Activated naive CD4-positive, alpha-beta T cell treated with anti-CD3 and anti-CD28 coated beads, Interleukin-2, amount 50 U/mL, for 16 hours (primary cell): ENCODE data around the gene FGL2.
"Not testable (repeated sequence)": the region's sequence is repeated elsewhere in the genome, so short reads cannot be mapped to it uniquely, and the experiment has no call there.

ENCODE experiments used
- DNase-seq: peaks from one replicate; pipeline ENCODE4 v3.0.0-alpha.2; 2020

The FGL2 gene

GRCh38 chr7:77199013-77199966 lies at the start of gene FGL2:
Gene FGL2 (minus strand): TSS chr7:77199819. CDS start chr7:77199793, 26 bp downstream.
- DNase-seq: no peak

GRCh38 chr7:77248154-77248553 lies 48.5 kb upstream of the FGL2 start:
- no peak for DNase-seq

- peak; percentile 89 for DNase-seq
Observed at GRCh38 chr7:77247206-77247850, 47.7 kb upstream of the FGL2 start.

GRCh38 chr7:77246026-77246640 lies 46.5 kb upstream of the FGL2 start:
- no peak for DNase-seq

- no peak for DNase-seq
Observed at GRCh38 chr7:77245015-77245755, 45.6 kb upstream of the FGL2 start.

- DNase-seq: no peak
Observed at GRCh38 chr7:77244222-77244934, 44.8 kb upstream of the FGL2 start.

GRCh38 chr7:77242554-77242953 lies 42.9 kb upstream of the FGL2 start:
- DNase-seq: no peak

- no peak for DNase-seq
Observed at GRCh38 chr7:77242068-77242467, 42.4 kb upstream of the FGL2 start.

GRCh38 chr7:77239471-77239870 lies 39.9 kb upstream of the FGL2 start:
- DNase-seq: no peak

GRCh38 chr7:77238703-77239136 lies 39.1 kb upstream of the FGL2 start:
- no peak for DNase-seq

- no peak for DNase-seq
Observed at GRCh38 chr7:77235276-77235675, 35.7 kb upstream of the FGL2 start.

GRCh38 chr7:77232467-77232866 lies 32.8 kb upstream of the FGL2 start:
- DNase-seq: no peak

- not testable (repeated sequence) for DNase-seq
Observed at GRCh38 chr7:77228795-77229194, 29.2 kb upstream of the FGL2 start.

- DNase-seq: no peak
Observed at GRCh38 chr7:77226357-77226839, 26.8 kb upstream of the FGL2 start.

- no peak for DNase-seq
Observed at GRCh38 chr7:77223261-77223660, 23.6 kb upstream of the FGL2 start.

GRCh38 chr7:77222819-77223218 lies 23.2 kb upstream of the FGL2 start:
- DNase-seq: no peak

GRCh38 chr7:77222065-77222464 lies 22.4 kb upstream of the FGL2 start:
- DNase-seq: no peak

- not testable (repeated sequence) for DNase-seq
Observed at GRCh38 chr7:77219701-77220331, 20.2 kb upstream of the FGL2 start.

GRCh38 chr7:77217474-77218185 lies 18.0 kb upstream of the FGL2 start:
- DNase-seq: no peak

GRCh38 chr7:77216181-77216845 lies 16.7 kb upstream of the FGL2 start:
- DNase-seq: no peak
